IMR-90 (cell line): ENCODE measurements around the gene KLHL40. TPM values are rescaled to one million over a fixed set of nuclear protein-coding genes. Genes with fewer than 3 reads are reported as not detected.

Experiments
- ATAC-seq: fragments of 200-7000 bp; cut with Tn5 transposase; 2 replicates; pipeline ENCODE4 v1.9.1; 2020; ENCODE audit warnings: low read depth, mild to moderate bottlenecking, moderate library complexity
- BruUV-seq: library from RNA; stranded (reverse); fragments of 400-500 nt; replicated peaks from 2 replicates; lab custom pipeline; 2021; lab: Mats Ljungman, UMichigan
- CTCF ChIA-PET: fragments of 300-600 bp; formaldehyde crosslinking; extraction: SDS; loops from one replicate; lab custom pipeline; 2021; ENCODE audit warnings: antibody characterized with exemption; lab: Yijun Ruan, JAX
- POLR2A ChIA-PET: fragments of 300-600 bp; sonication (Branson Sonifier 250); formaldehyde crosslinking; loops from one replicate; lab custom pipeline; 2022; ENCODE audit warnings: antibody characterized with exemption; ENCODE audit not compliant: unreplicated experiment; lab: Charles Lee
- DNase-seq: peaks from one replicate; pipeline ENCODE4 v3.0.0; 2013
- H2AFZ ChIP-seq: replicated peaks from 2 replicates; pipeline ENCODE3; 2013; ENCODE audit warnings: low read length, mild to moderate bottlenecking; ENCODE audit not compliant: poor library complexity
- H2AK5ac ChIP-seq: 2 replicates; pipeline ENCODE4 v1.6.1; 2013; ENCODE audit warnings: low read depth, low read length, inconsistent platforms
- H2AK9ac ChIP-seq: replicated peaks from 2 replicates; pipeline ENCODE3; 2013; ENCODE audit warnings: mild to moderate bottlenecking, low read depth, low read length, moderate library complexity; ENCODE audit not compliant: poor library complexity
- H2BK120ac ChIP-seq: 2 replicates; pipeline ENCODE4 v1.6.1; 2013; ENCODE audit warnings: low read depth, low read length, inconsistent platforms
- H2BK15ac ChIP-seq: 3 replicates; pipeline ENCODE4 v1.6.1; 2013; ENCODE audit warnings: low read depth, low read length, inconsistent platforms
- H2BK20ac ChIP-seq: 2 replicates; pipeline ENCODE4 v1.6.1; 2013; ENCODE audit warnings: low read depth, mild to moderate bottlenecking, inconsistent platforms, low read length, moderate library complexity
- H2BK5ac ChIP-seq: 2 replicates; pipeline ENCODE4 v1.6.1; 2013; ENCODE audit warnings: mild to moderate bottlenecking, low read depth, low read length, inconsistent platforms; ENCODE audit not compliant: poor library complexity, severe bottlenecking
- H3K14ac ChIP-seq: replicated peaks from 2 replicates; pipeline ENCODE4 v1.6.1; 2013; ENCODE audit warnings: low read depth, low read length, inconsistent platforms
- H3K18ac ChIP-seq: 2 replicates; pipeline ENCODE4 v1.6.1; 2013; ENCODE audit warnings: low read depth, low read length, control low read depth
- H3K23ac ChIP-seq: 2 replicates; pipeline ENCODE4 v1.6.1; 2013; ENCODE audit warnings: low read depth, low read length, inconsistent platforms
- H3K27ac ChIP-seq: 2 replicates; pipeline ENCODE4 v1.5.1; 2013; ENCODE audit warnings: mild to moderate bottlenecking, control low read depth, low read length; ENCODE audit not compliant: insufficient read depth
- H3K27me3 ChIP-seq: 2 replicates; pipeline ENCODE4 v1.6.1; 2013; ENCODE audit warnings: low read length; ENCODE audit not compliant: control insufficient read depth, insufficient read depth
- H3K36me3 ChIP-seq: 2 replicates; pipeline ENCODE4 v1.6.1; 2013; ENCODE audit warnings: low read length, mixed read lengths; ENCODE audit not compliant: control insufficient read depth, insufficient read depth
- H3K4ac ChIP-seq: 2 replicates; pipeline ENCODE4 v1.6.1; 2013; ENCODE audit warnings: low read depth, low read length, inconsistent platforms
- H3K4me1 ChIP-seq: 2 replicates; pipeline ENCODE4 v1.6.1; 2013; ENCODE audit warnings: low read length, mixed read lengths; ENCODE audit not compliant: control insufficient read depth, insufficient read depth
- H3K4me2 ChIP-seq: 2 replicates; pipeline ENCODE4 v1.6.1; 2013; ENCODE audit warnings: low read depth, mild to moderate bottlenecking, control low read depth, low read length, moderate library complexity
- H3K4me3 ChIP-seq: 2 replicates; pipeline ENCODE4 v1.5.1; 2013; ENCODE audit warnings: low read depth, mild to moderate bottlenecking, control low read depth, low read length, moderate library complexity; ENCODE audit not compliant: insufficient read depth
- H3K56ac ChIP-seq: 2 replicates; pipeline ENCODE4 v1.6.1; 2013; ENCODE audit warnings: low read length, inconsistent platforms; ENCODE audit not compliant: insufficient read depth; ENCODE audit errors: extremely low read depth
- H3K79me1 ChIP-seq, 2 experiments: 2 replicates each; pipeline ENCODE4 v1.6.1; 2013; ENCODE audit warnings: low read length in 2 of 2, inconsistent platforms in 1 of 2, low read depth in 1 of 2
- H3K9ac ChIP-seq: 2 replicates; pipeline ENCODE4 v1.6.1; 2013; ENCODE audit warnings: low read depth, low read length, control low read depth
- H3K9me1 ChIP-seq: 2 replicates; pipeline ENCODE4 v1.6.1; 2013; ENCODE audit warnings: low read length, inconsistent platforms; ENCODE audit not compliant: insufficient read depth
- H3K9me3 ChIP-seq: 2 replicates; pipeline ENCODE4 v1.6.1; 2013; ENCODE audit warnings: low read length; ENCODE audit not compliant: control insufficient read depth, insufficient read depth
- H4K20me1 ChIP-seq: 2 replicates; pipeline ENCODE4 v1.6.1; 2013; ENCODE audit warnings: low read length, inconsistent platforms; ENCODE audit not compliant: insufficient read depth
- H4K5ac ChIP-seq: 2 replicates; pipeline ENCODE4 v1.6.1; 2013; ENCODE audit warnings: mild to moderate bottlenecking, low read depth, low read length, control low read depth
- H4K8ac ChIP-seq, 2 experiments: 2 replicates each; pipeline ENCODE4 v1.6.1; 2013; ENCODE audit warnings: low read depth in 2 of 2, low read length in 2 of 2, control low read depth in 1 of 2, inconsistent platforms in 1 of 2
- H4K91ac ChIP-seq: 2 replicates; pipeline ENCODE4 v1.6.1; 2013; ENCODE audit warnings: low read depth, low read length, inconsistent platforms; ENCODE audit not compliant: insufficient read depth
- BHLHE40 ChIP-seq: fragments of 150-350 bp; IDR thresholded peaks from 2 replicates; pipeline ENCODE4 v1.6.1; 2016; ENCODE audit warnings: mild to moderate bottlenecking, low read depth, low read length
- CEBPB ChIP-seq: IDR thresholded peaks from 2 replicates; pipeline ENCODE4 v1.6.1; 2012; ENCODE audit warnings: low read depth, low read length, improper control_type of control experiment
- CTCF ChIP-seq: conservative IDR thresholded peaks from 2 replicates; pipeline ENCODE4 v1.5.1; 2012; ENCODE audit warnings: mild to moderate bottlenecking, low read depth, low read length, improper control_type of control experiment
- MAFK ChIP-seq: IDR thresholded peaks from 2 replicates; pipeline ENCODE4 v1.6.1; 2012; ENCODE audit warnings: low read depth, low read length, improper control_type of control experiment
- MAZ ChIP-seq: IDR thresholded peaks from 2 replicates; pipeline ENCODE4 v1.6.1; 2012; ENCODE audit warnings: low read depth, mild to moderate bottlenecking, low read length, improper control_type of control experiment, moderate library complexity, borderline replicate concordance
- RCOR1 ChIP-seq: IDR thresholded peaks from 2 replicates; pipeline ENCODE4 v1.6.1; 2012; ENCODE audit warnings: mild to moderate bottlenecking, low read length, improper control_type of control experiment; ENCODE audit not compliant: insufficient replicate concordance
- USF2 ChIP-seq: fragments of 150-350 bp; IDR thresholded peaks from 2 replicates; pipeline ENCODE4 v1.6.1; 2017; ENCODE audit warnings: mild to moderate bottlenecking, antibody characterized with exemption, low read length, low read depth
- WGBS, 2 experiments: methylation state at CpG; one replicate each; pipeline versions ENCODE4 v1.1.5 to v1.1.7; 2013; ENCODE audit warnings: missing lambda C conversion rate in 2 of 2; ENCODE audit not compliant: insufficient read length in 1 of 2; ENCODE audit errors: extremely low coverage in 2 of 2; 5-methylcytosine and 5-hydroxymethylcytosine counted together
- dilution Hi-C: fragments of 300-500 bp; cut with HindIII; formaldehyde crosslinking; loops from one replicate; pipeline ENCODE4 v1.14.3; 2018; ENCODE audit warnings: low sequenced_read_pairs; ENCODE audit not compliant: unreplicated experiment
- in situ Hi-C: fragments of 300-500 bp; cut with MboI; formaldehyde crosslinking; loops from 3 replicates; pipeline ENCODE4 v1.14.3; 2019; ENCODE audit warnings: low sequenced_read_pairs, inconsistent platforms, mixed read lengths
- intact Hi-C: fragments of 100-400 bp; cut with micrococcal nuclease; formaldehyde crosslinking; loops from 2 replicates; pipeline ENCODE4 v1.10.0; 2022
- polyA plus RNA-seq, 3 experiments: library from polyadenylated mRNA; depleted of rRNA; stranded (reverse); fragments of >200 nt; gene quantifications; 2 replicates each; pipeline ENCODE4 v1.2.3, GENCODE V29; 2012; ENCODE audit warnings: low replicate concordance in 1 of 3
- total RNA-seq: library from RNA; depleted of rRNA; stranded (reverse); fragments of >200 nt; gene quantifications from 2 replicates; pipeline ENCODE4 v1.2.3, GENCODE V29; 2012

KLHL40 gene
- total and polyA plus RNA-seq, 2 of the 4 experiments (the other 2 are of a cell fraction) = not detected

GRCh38 chr3:42721690-42722089, 36.4 kb downstream of the KLHL40 start:
- no TSS peak for BruUV-seq
- POLR2A ChIA-PET = no interaction called here
- H2BK15ac ChIP-seq = no peak overlapping the region
- ATAC-seq (no peak), DNase-seq (no peak)
- peaks cover 18% of the 10 kb centered on the region for H3K27me3 ChIP-seq
- no peak overlapping the region for H3K4me3 ChIP-seq
- H4K8ac ChIP-seq = no peak overlapping the region
- H4K91ac ChIP-seq = no peak overlapping the region
- H3K79me1 ChIP-seq = no peaks in the 10 kb centered on the region
- dilution Hi-C loops (no loop called here), in situ Hi-C loops (no loop called here), intact Hi-C loops (no loop called here)
- H2BK5ac ChIP-seq = no peak overlapping the region
- no peak overlapping the region for H3K27ac ChIP-seq
- no peaks in the 10 kb centered on the region for H3K4me1 ChIP-seq
- no peak overlapping the region for H2AK9ac ChIP-seq
- no peak overlapping the region for H2BK20ac ChIP-seq
- no peak overlapping the region for H3K9ac ChIP-seq
- CTCF ChIA-PET = interaction anchor here (0.7 kb wide), 1 partner anchor 120 kb away, joined by 3 read pairs; no protein-coding TSS in a partner anchor
- H2AFZ ChIP-seq = no peak overlapping the region
- no peak overlapping the region for H3K4ac ChIP-seq
- H3K14ac ChIP-seq = no peak overlapping the region
- H3K4me2 ChIP-seq = no peak overlapping the region
- no peak overlapping the region for H2AK5ac ChIP-seq
- H3K23ac ChIP-seq = no peak overlapping the region
- no peaks in the 10 kb centered on the region for H3K9me1 ChIP-seq
- H3K56ac ChIP-seq = no peak overlapping the region
- no peak for TF ChIP-seq CTCF
- no peak for TF ChIP-seq BHLHE40
- no peak for TF ChIP-seq RCOR1
- TF ChIP-seq MAZ = no peak
- TF ChIP-seq USF2 = no peak
- TF ChIP-seq MAFK = no peak
- TF ChIP-seq CEBPB = no peak
- H3K36me3 ChIP-seq = no peaks in the 10 kb centered on the region
- H4K5ac ChIP-seq = no peak overlapping the region
- H3K9me3 ChIP-seq = no peaks in the 10 kb centered on the region
- H3K18ac ChIP-seq = no peak overlapping the region
- no peaks in the 10 kb centered on the region for H4K20me1 ChIP-seq
- no CpG with 5 or more reads among the region's 1 CpG for WGBS, 2 experiments
- H2BK120ac ChIP-seq = no peak overlapping the region
